ENCODE measurements around the gene ARHGAP1. TPM values are rescaled to one million over a fixed set of nuclear protein-coding genes. Genes with fewer than 3 reads are reported as not detected.

The ARHGAP1 gene
- total and polyA plus RNA-seq, 2 of the 13 experiments (the other 11 are each of a cell fraction or from before 2014, with no cell fraction given): 18.6 to 30.3 TPM

- TF ChIP-seq, protein P1, sequence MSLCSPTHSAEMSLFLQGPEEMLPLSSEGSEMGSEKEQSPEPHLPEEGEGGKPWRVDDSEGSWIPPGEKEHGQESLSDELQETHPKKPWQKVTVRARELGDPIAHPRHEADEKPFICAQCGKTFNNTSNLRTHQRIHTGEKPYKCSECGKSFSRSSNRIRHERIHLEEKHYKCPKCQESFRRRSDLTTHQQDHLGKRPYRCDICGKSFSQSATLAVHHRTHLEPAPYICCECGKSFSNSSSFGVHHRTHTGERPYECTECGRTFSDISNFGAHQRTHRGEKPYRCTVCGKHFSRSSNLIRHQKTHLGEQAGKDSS (CRISPR knock-in tag; IDR thresholded peaks at IDR 0.05; ENCODE audit: borderline replicate concordance, low read depth): peak; percentile 73; the same call in 1 of the 2 replicates
- TF ChIP-seq POLR2A (IDR thresholded peaks at IDR 0.05; ENCODE audit: insufficient read depth in 1 of 2, low read depth in 2 of 2, low read length in 2 of 2) (peak; percentile 82 to 98), LBX2 (CRISPR knock-in tag; IDR thresholded peaks at IDR 0.05; ENCODE audit: borderline replicate concordance) (0 out of 2 replicates have a peak, but pooled peaks have one; percentile 23), SMAD3 (CRISPR knock-in tag; IDR thresholded peaks at IDR 0.05) (peak; percentile 71), ZNF605 (CRISPR knock-in tag; IDR thresholded peaks at IDR 0.05) (peak; percentile 0), AGO1 (IDR thresholded peaks at IDR 0.05; ENCODE audit: low read depth, low read length, poor library complexity, severe bottlenecking) (peak; percentile 14), ZNF407 (CRISPR knock-in tag; IDR thresholded peaks at IDR 0.05; ENCODE audit: not compliant biosample characterization) (no peak), KDM3A (CRISPR knock-in tag; IDR thresholded peaks at IDR 0.05; ENCODE audit: low read depth) (peak; percentile 57; the same call in 1 of the 2 replicates), THAP7 (CRISPR knock-in tag; IDR thresholded peaks at IDR 0.05) (peak; percentile 99), TRIM24 (CRISPR knock-in tag; IDR thresholded peaks at IDR 0.05) (no peak), HNF1B (CRISPR knock-in tag; IDR thresholded peaks at IDR 0.05) (peak; percentile 88)
- TF ChIP-seq, protein P2, sequence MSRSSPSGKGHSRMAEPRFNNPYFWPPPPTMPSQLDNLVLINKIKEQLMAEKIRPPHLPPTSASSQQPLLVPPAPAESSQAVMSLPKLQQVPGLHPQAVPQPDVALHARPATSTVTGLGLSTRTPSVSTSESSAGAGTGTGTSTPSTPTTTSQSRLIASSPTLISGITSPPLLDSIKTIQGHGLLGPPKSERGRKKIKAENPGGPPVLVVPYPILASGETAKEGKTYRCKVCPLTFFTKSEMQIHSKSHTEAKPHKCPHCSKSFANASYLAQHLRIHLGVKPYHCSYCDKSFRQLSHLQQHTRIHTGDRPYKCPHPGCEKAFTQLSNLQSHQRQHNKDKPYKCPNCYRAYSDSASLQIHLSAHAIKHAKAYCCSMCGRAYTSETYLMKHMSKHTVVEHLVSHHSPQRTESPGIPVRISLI (CRISPR knock-in tag; IDR thresholded peaks at IDR 0.05; ENCODE audit: borderline replicate concordance): peak; percentile 9; the same call in 1 of the 2 replicates
Measured at GRCh38 chr11:46700241-46701077, at the start of gene ARHGAP1, which contains the start of gene ZNF408 (continued).

All from HepG2 (cell line).